ENCODE results near the gene POLR1H.

The POLR1H gene

GRCh38 chr6:30053682-30054081, 7.4 kb upstream of the POLR1H start:
- no peak for DNase-seq (ENCODE audit: low read depth)
- TF ChIP-seq POLR2A (IDR thresholded peaks at IDR 0.05; ENCODE audit: extremely low read depth, insufficient read length), result no peak
- no peak for TF ChIP-seq CTCF (IDR thresholded peaks at IDR 0.05; ENCODE audit: low read depth, low read length)
- TF ChIP-seq, protein P1, sequence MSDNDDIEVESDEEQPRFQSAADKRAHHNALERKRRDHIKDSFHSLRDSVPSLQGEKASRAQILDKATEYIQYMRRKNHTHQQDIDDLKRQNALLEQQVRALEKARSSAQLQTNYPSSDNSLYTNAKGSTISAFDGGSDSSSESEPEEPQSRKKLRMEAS (IDR thresholded peaks at IDR 0.05; ENCODE audit: low read depth, low read length), result no peak
- no peak for TF ChIP-seq MYC (IDR thresholded peaks at IDR 0.05; ENCODE audit: low read depth, low read length)
- H3K4me3 ChIP-seq (ENCODE audit: low read depth, low read length), result no peak overlapping the region

DNA sequence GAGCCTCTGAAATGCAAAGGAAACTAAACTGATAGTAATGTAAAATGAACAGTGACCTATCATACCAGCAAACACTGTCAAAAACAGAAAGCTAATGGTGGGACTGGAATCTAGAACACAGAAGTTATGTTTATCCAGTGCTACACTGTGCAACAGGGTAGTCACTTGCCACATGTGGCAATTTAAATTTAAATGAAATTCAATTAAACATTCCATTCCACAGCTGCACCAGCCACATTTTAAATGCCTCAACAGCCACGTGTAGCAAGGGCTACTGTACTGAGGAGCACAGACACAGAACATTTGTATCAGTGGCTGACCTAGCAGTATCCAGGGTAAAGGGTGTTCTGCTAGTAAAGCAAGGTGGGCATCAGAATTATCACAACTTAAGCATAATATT, 5.6 kb upstream of the POLR1H start:
- TF ChIP-seq, protein P1 (IDR thresholded peaks at IDR 0.05; ENCODE audit: low read depth, low read length), result no peak
- TF ChIP-seq MYC (IDR thresholded peaks at IDR 0.05; ENCODE audit: low read depth, low read length) (no peak), POLR2A (IDR thresholded peaks at IDR 0.05; ENCODE audit: extremely low read depth, insufficient read length) (no peak), CTCF (IDR thresholded peaks at IDR 0.05; ENCODE audit: low read depth, low read length) (no peak)
- no peak for DNase-seq (ENCODE audit: low read depth)
- H3K4me3 ChIP-seq (ENCODE audit: low read depth, low read length), result no peak overlapping the region

GRCh38 chr6:30060606-30061091, 416 bp upstream of the POLR1H start:
- TF ChIP-seq MYC (IDR thresholded peaks at IDR 0.05; ENCODE audit: low read depth, low read length), result no peak
- TF ChIP-seq, protein P1 (IDR thresholded peaks at IDR 0.05; ENCODE audit: low read depth, low read length), result peak; percentile 69
- peak overlapping the region; percentile 90 for H3K4me3 ChIP-seq (ENCODE audit: low read depth, low read length)
- peak; percentile 80 for DNase-seq (ENCODE audit: low read depth)

DNA sequence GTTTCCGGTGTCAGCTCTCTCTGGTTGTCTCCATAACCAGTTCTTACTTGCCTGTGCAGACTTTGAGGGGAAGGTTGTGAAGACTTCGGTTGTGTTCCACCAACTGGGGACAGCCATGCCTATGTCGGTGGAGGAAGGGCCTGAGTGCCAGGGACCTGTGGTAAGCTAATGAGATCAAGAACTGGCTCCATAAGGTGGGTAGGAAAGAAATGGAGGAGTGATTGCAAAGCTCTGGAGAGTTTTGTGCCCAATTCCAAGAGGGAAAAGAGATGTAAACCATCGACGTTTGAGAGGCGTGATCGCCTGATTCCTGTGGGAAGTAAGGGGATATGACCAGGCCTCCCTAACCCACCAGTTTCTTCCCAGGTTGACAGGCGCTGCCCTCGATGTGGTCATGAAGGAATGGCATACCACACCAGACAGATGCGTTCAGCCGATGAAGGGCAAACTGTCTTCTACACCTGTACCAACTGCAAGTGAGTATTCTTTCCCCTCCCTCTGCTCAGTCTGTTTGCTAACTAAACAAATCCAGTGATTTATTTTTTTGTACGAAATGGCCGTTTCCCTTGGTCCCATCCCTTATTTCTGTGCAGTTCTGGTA, 893 bp downstream of the POLR1H start:
- H3K4me3 ChIP-seq (ENCODE audit: low read depth, low read length), result peak overlapping the region; percentile 90
- peak; percentile 21 for DNase-seq (ENCODE audit: low read depth)
- TF ChIP-seq MYC (IDR thresholded peaks at IDR 0.05; ENCODE audit: low read depth, low read length) (0 out of 2 replicates have a peak, but pooled peaks have one; percentile 18), POLR2A (IDR thresholded peaks at IDR 0.05; ENCODE audit: extremely low read depth, insufficient read length) (no peak)

DNA sequence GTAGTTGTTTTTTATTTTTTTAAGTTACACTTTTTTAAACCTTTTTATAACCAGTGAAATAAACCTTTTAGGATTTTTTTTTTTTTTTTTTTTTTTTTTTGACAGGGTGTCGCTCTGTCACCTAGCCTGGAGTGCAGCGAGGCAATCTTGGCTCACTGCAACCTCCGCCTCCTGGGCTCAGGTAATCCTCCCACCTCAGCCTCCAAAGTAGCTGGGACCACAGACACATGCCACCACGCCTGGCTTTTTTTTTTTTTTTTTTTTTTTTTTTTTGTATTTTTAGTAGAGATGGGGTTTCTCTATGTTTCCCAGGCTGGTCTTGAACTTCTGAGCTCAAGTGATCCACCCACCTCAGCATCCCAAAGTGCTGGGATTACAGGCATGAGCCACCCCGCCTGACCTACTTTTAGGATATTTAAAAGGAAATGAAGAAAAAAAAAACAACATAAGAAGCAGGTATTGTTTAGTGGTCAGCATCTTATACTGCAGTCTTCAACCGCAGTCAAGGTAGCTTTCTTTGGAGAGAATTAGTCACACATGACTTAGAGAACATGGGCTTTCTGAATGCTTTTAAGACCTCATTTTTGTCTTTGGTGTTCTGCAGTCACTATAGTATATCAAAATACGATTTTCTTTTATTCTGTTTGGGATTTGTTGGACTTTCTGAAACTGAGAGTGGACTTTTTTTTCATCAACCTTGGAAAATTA, 1.6 kb downstream of the POLR1H start:
- peak overlapping the region; percentile 90 for H3K4me3 ChIP-seq (ENCODE audit: low read depth, low read length)

DNA sequence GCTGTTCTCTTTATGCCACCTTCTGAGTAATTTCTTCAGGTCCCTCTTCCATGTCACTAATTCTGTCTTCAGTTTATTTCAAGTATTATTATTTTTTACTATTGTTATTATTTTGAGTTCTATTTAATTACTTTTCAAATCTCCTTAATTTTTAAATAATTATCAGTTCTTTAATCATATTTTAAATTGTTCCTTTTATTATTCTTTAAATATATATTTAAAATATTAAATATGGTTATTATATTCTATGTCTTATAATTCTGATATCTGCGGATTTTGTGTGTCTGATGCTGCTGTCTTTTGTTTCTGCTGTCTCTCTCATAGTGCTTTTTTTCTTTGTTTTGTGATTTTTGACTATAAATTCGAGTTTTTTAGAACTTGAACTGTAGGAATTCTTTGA, 2.2 kb downstream of the POLR1H start:
- TF ChIP-seq MYC (IDR thresholded peaks at IDR 0.05; ENCODE audit: low read depth, low read length) (no peak), POLR2A (IDR thresholded peaks at IDR 0.05; ENCODE audit: extremely low read depth, insufficient read length) (no peak), CTCF (IDR thresholded peaks at IDR 0.05; ENCODE audit: low read depth, low read length) (no peak)
- TF ChIP-seq, protein P1 (IDR thresholded peaks at IDR 0.05; ENCODE audit: low read depth, low read length), result no peak
- H3K4me3 ChIP-seq (ENCODE audit: low read depth, low read length), result peak overlapping the region; percentile 35
- no peak for DNase-seq (ENCODE audit: low read depth)

More for the DNA sequence above, 1.6 kb downstream of the POLR1H start:
- DNase-seq (ENCODE audit: low read depth), result no peak
- TF ChIP-seq POLR2A (IDR thresholded peaks at IDR 0.05; ENCODE audit: extremely low read depth, insufficient read length), result no peak
- no peak for TF ChIP-seq CTCF (IDR thresholded peaks at IDR 0.05; ENCODE audit: low read depth, low read length)
- no peak for TF ChIP-seq MYC (IDR thresholded peaks at IDR 0.05; ENCODE audit: low read depth, low read length)
- TF ChIP-seq, protein P1 (IDR thresholded peaks at IDR 0.05; ENCODE audit: low read depth, low read length), result no peak

Data from NB4 (cell line).